Spleen (tissue), 11 donors: ENCODE data around the gene SDR9C7. TPM values are rescaled to one million over a fixed set of nuclear protein-coding genes. Genes with fewer than 3 reads are reported as not detected.
"Not testable (repeated sequence)": the region's sequence is repeated elsewhere in the genome, so short reads cannot be mapped to it uniquely, and the experiment has no call there.

Experiments
- DNase-seq: peaks from one replicate; pipeline ENCODE4 v3.0.0-alpha.2; 2020
- H3K27ac ChIP-seq, 8 donors: fragments of 200-600 bp; sonication (generic) in 7 of 8; 1 replicate in 4 of 8; 2 replicates in 4 of 8; pipeline versions ENCODE4 v1.5.0 to v1.8.0; 2016 to 2021; ENCODE audit warnings: inconsistent platforms in 4 of 8, mild to moderate bottlenecking in 4 of 8, moderate library complexity in 1 of 8
- H3K27me3 ChIP-seq, 7 donors: fragments of 200-600 bp; sonication (generic) in 6 of 7; replicated peaks in 1 of 7; 1 replicate in 4 of 7; 2 replicates in 3 of 7; pipeline versions ENCODE4 v1.5.0 to v1.8.0; 2016 to 2021; ENCODE audit warnings: inconsistent platforms in 3 of 7, mild to moderate bottlenecking in 1 of 7
- H3K36me3 ChIP-seq, 6 donors: fragments of 200-600 bp; sonication (generic) in 5 of 6; 1 replicate in 4 of 6; 2 replicates in 2 of 6; pipeline versions ENCODE4 v1.5.0 to v1.8.0; 2016 to 2021; ENCODE audit warnings: inconsistent platforms in 2 of 6
- H3K4me1 ChIP-seq, 6 donors: fragments of 200-600 bp; sonication (generic) in 5 of 6; 1 replicate in 3 of 6; 2 replicates in 3 of 6; pipeline versions ENCODE4 v1.5.0 to v1.8.0; 2016 to 2021; ENCODE audit warnings: inconsistent platforms in 3 of 6
- H3K4me3 ChIP-seq, 8 donors: fragments of 200-600 bp; sonication (generic) in 7 of 8; 1 replicate in 4 of 8; 2 replicates in 4 of 8; pipeline versions ENCODE4 v1.5.0 to v1.8.0; 2016 to 2021; ENCODE audit warnings: inconsistent platforms in 4 of 8, mild to moderate bottlenecking in 4 of 8, moderate library complexity in 2 of 8
- H3K9me3 ChIP-seq, 8 donors: fragments of 200-600 bp; sonication (generic) in 7 of 8; 1 replicate in 4 of 8; 2 replicates in 4 of 8; pipeline versions ENCODE4 v1.5.0 to v1.8.0; 2016 to 2021; ENCODE audit warnings: inconsistent platforms in 4 of 8
- POLR2A ChIP-seq, 3 donors: fragments of 450-650 bp; IDR thresholded peaks; one replicate each; pipeline ENCODE4 v1.5.1; 2017; ENCODE audit warnings: antibody characterized with exemption in 3 of 3, mild to moderate bottlenecking in 1 of 3
- POLR2AphosphoS5 ChIP-seq, 3 donors: sonication (generic); formaldehyde crosslinking; IDR thresholded peaks; one replicate each; pipeline ENCODE4 v1.5.1; 2017; ENCODE audit warnings: antibody characterized with exemption in 3 of 3
- WGBS, 5 donors: extraction: QIAGEN DNeasy Blood & Tissue Kit in 3 of 5; methylation state at CpG; one replicate each; pipeline versions ENCODE4 v1.1.5 to v1.1.7; 2013 to 2018; 5-methylcytosine and 5-hydroxymethylcytosine counted together
- intact Hi-C: fragments of 100-400 bp; cut with DNase I; formaldehyde crosslinking; loops from one replicate; pipeline ENCODE4 v1.15.0; 2023; ENCODE audit warnings: low total_unique reads
- polyA plus RNA-seq, 3 donors: library from polyadenylated mRNA; stranded (reverse); fragments of 200-250 nt; gene quantifications; one replicate each; pipeline ENCODE4 v1.2.1, GENCODE V29; 2013
- total RNA-seq, 7 donors: library from RNA; depleted of rRNA in 3 of 7; stranded (reverse); fragments of >200 nt in 3 of 7; fragmentation: NEBNext Ultra II Directional in 4 of 7; extraction: Animal tissue kit (Norgen Biotek cat#: 25700) in 4 of 7; gene quantifications; one replicate each; pipeline versions ENCODE4 v1.1.0 to v1.2.1, GENCODE V29; 2016 to 2021
- TF ChIP-seq, protein P1 (sequence below), 11 experiments: fragments of 200-600 bp in 7 of 11; fragments of 450-650 bp in 4 of 11; sonication (generic) in 4 of 11; IDR thresholded peaks in 8 of 11; conservative IDR thresholded peaks in 3 of 11; 1 replicate in 7 of 11; 2 replicates in 4 of 11; pipeline versions ENCODE4 v1.4.0 to v1.8.0; 2016 to 2021; ENCODE audit warnings: antibody characterized with exemption in 11 of 11, inconsistent platforms in 4 of 11, mild to moderate bottlenecking in 1 of 11
- donor health status: healthy with polysubstance abuse.
- donor health status: DM: no; HTN: no; CAD: no; lungs with moderate emphysema.
- donor health status: DM: no; HTN: no; CAD: no.
- donor health status: Bipolar disorder and iron deficiency.
- donor health status: healthy.
- donor health status: DM: no; HTN: no; CAD: no.
- donor health status: DM: yes; HTN: yes; CAD: no.

The SDR9C7 gene
- total and polyA plus RNA-seq, 10 donors, result 0.03 to 0.51 (median 0.04) TPM; not detected in 7

DNA sequence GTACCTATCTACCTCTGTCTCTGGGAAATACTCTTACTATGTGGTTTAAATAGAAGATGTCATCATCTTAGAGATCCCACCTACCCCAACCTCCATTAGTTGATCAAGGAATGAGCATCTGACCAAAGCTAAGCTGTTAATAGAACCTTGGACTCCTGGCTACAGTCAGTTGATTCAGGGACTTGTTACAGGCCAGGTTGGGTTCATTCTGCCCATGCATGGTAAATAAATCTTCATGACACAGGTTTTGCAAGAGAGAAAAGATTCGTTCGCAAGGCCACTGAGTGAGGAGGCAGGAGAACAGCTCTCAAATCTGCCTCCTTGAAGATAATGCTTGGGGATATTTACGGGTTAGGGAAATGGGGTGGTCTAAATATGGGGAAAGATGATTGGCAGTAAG lies 19.5 kb downstream of the SDR9C7 start:
- H3K27me3 ChIP-seq, result no peaks in the 10 kb centered on the region
- H3K36me3 ChIP-seq, result no peaks in the 10 kb centered on the region
- H3K9me3 ChIP-seq, result peaks cover 0 to 19% (median 11%) of the 10 kb centered on the region in 8 donors
- intact Hi-C loops, result no loop called here
- H3K4me3 ChIP-seq, result no peak overlapping the region
- no peak for DNase-seq
- TF ChIP-seq POLR2AphosphoS5 (IDR thresholded peaks at IDR 0.05) (no peak), POLR2A (IDR thresholded peaks at IDR 0.05) (no peak)
- TF ChIP-seq, protein P1, sequence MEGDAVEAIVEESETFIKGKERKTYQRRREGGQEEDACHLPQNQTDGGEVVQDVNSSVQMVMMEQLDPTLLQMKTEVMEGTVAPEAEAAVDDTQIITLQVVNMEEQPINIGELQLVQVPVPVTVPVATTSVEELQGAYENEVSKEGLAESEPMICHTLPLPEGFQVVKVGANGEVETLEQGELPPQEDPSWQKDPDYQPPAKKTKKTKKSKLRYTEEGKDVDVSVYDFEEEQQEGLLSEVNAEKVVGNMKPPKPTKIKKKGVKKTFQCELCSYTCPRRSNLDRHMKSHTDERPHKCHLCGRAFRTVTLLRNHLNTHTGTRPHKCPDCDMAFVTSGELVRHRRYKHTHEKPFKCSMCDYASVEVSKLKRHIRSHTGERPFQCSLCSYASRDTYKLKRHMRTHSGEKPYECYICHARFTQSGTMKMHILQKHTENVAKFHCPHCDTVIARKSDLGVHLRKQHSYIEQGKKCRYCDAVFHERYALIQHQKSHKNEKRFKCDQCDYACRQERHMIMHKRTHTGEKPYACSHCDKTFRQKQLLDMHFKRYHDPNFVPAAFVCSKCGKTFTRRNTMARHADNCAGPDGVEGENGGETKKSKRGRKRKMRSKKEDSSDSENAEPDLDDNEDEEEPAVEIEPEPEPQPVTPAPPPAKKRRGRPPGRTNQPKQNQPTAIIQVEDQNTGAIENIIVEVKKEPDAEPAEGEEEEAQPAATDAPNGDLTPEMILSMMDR (IDR thresholded peaks at IDR 0.05 in 8 of 11, conservative IDR thresholded peaks at IDR 0.05 in 3 of 11), result no peak
- 82 to 91% (median 88%) methylated on average over 3 of the region's 3 CpGs for WGBS, 5 donors
- no peak overlapping the region for H3K27ac ChIP-seq
- H3K4me1 ChIP-seq, result no peaks in the 10 kb centered on the region

DNA sequence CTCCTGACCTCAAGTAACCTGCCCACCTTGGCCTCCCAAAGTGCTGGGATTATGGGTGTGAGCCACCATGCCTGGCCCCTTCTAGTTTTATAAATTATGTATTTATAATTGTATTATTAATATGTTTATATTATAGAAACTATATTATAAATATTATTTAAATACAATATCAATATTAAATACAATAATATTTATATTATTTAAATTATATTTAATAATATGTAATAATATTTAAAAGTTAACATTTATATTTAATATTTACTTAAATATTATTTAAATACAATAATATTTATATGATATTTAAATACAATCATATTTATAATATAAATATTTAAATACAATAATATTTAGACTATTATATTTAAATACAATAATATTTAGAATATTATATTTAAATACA lies 20.0 kb downstream of the SDR9C7 start:
- H3K4me3 ChIP-seq, result no peak overlapping the region
- no peaks in the 10 kb centered on the region for H3K27me3 ChIP-seq
- no peaks in the 10 kb centered on the region for H3K36me3 ChIP-seq
- H3K9me3 ChIP-seq, result peaks cover 0 to 24% (median 16%) of the 10 kb centered on the region in 8 donors
- no peak overlapping the region for H3K27ac ChIP-seq
- no peak for DNase-seq
- TF ChIP-seq, protein P1 (IDR thresholded peaks at IDR 0.05 in 8 of 11, conservative IDR thresholded peaks at IDR 0.05 in 3 of 11), result no peak
- no peak for TF ChIP-seq POLR2A (IDR thresholded peaks at IDR 0.05)
- H3K4me1 ChIP-seq, result no peaks in the 10 kb centered on the region
- intact Hi-C loops, result no loop called here

DNA sequence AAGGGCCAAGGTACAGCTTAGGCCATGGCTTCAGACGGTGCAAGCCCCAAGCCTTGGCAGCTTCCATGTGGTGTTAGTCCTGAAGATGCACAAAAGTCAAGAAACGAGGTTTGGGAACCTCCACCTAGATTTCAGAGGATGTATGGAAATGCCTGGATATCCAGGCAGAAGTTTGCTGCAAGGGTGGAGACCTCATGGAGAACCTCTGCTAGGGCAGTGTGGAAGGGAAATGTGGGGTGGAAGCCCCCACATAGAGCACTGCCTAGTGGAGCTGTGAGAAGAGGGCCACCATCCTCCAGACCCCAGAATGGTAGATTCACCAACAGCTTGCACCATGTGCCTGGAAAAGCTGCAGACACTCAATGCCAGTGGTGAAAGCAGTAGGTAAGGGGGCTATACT lies 24.8 kb downstream of the SDR9C7 start:
- H3K27ac ChIP-seq, DNase-seq, H3K27me3 ChIP-seq, H3K4me3 ChIP-seq, H3K4me1 ChIP-seq, intact Hi-C loops, H3K36me3 ChIP-seq: not testable (repeated sequence)
- 70 to 75% (median 75%) methylated on average over 2 of the region's 2 CpGs for WGBS, 5 donors
- peaks cover 0 to 40% (median 26%) of the 10 kb centered on the region in 8 donors for H3K9me3 ChIP-seq

DNA sequence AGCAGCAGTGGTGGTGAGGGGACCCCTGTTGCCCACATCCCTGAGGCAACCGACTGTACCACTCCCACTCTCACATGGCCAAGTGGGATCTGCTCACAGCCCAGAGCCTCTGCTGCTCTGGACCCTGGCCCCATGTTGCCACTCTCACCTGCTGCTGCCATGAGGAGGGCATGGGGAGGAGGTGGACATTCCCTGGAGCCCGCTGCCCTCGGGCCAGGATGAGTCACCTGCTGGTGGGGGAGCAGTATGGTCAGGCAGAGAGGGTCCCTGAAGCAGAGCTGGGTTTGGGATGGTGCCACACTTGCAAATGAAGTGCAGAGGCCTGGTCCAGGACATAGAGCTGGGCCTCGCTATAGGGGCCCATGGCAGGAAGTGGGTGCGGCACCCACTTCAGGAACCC lies 26.1 kb downstream of the SDR9C7 start:
- TF ChIP-seq POLR2AphosphoS5 (IDR thresholded peaks at IDR 0.05) (no peak), POLR2A (IDR thresholded peaks at IDR 0.05) (no peak)
- TF ChIP-seq, protein P1 (IDR thresholded peaks at IDR 0.05 in 8 of 11, conservative IDR thresholded peaks at IDR 0.05 in 3 of 11), result no peak
- DNase-seq, result no peak
- intact Hi-C loops, result no loop called here
- Histone ChIP-seq H3K36me3 (no peaks in the 10 kb centered on the region), H3K4me1 (no peaks in the 10 kb centered on the region), H3K27me3 (no peaks in the 10 kb centered on the region), H3K27ac (no peak overlapping the region), H3K4me3 (no peak overlapping the region), H3K9me3 (peaks cover 0 to 53% (median 39%) of the 10 kb centered on the region in 8 donors)
- WGBS, 5 donors, result 66 to 97% (median 80%) methylated on average over 1 to 5 of the region's 5 CpGs

DNA sequence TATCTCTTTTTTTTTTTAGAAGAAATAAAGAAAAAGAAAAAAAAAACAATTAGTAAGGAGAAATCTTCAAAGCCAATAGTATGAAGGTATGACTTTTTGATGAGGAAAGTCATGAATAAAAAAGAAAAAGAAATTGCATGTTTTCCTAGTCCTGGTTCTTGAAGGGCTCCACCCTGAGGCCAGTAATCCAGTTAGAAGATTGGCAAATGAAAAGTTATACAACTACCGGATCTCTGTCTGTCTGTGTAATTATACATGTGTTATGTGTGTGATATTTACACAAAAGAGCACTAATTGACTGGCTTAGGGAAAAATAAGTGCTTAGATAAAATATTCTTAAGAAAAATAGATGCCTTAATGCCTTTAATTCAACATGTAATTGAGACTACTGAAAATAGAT lies 28.4 kb downstream of the SDR9C7 start:
- no peaks in the 10 kb centered on the region for H3K4me1 ChIP-seq
- no peak for DNase-seq
- H3K9me3 ChIP-seq, result peaks cover 0 to 72% (median 59%) of the 10 kb centered on the region in 8 donors
- H3K27ac ChIP-seq, result no peak overlapping the region
- TF ChIP-seq POLR2A (IDR thresholded peaks at IDR 0.05), result no peak
- no peak for TF ChIP-seq POLR2AphosphoS5 (IDR thresholded peaks at IDR 0.05)
- TF ChIP-seq, protein P1 (IDR thresholded peaks at IDR 0.05 in 8 of 11, conservative IDR thresholded peaks at IDR 0.05 in 3 of 11), result no peak
- no peaks in the 10 kb centered on the region for H3K36me3 ChIP-seq
- no peaks in the 10 kb centered on the region for H3K27me3 ChIP-seq
- intact Hi-C loops, result no loop called here
- 77 to 100% (median 92%) methylated on average over 1 of the region's 1 CpG for WGBS, 5 donors
- H3K4me3 ChIP-seq, result no peak overlapping the region
